HG03039 (cell line): ENCODE data around the gene CRYZL1.
"Not testable (repeated sequence)": the region's sequence is repeated elsewhere in the genome, so short reads cannot be mapped to it uniquely, and the experiment has no call there.

Source experiments
- ATAC-seq: cut with Tn5 transposase; IDR thresholded peaks from one replicate; pipeline ENCODE4 v1.9.1; 2021; ENCODE audit warnings: mild to moderate bottlenecking, moderate library complexity; ENCODE audit not compliant: unreplicated experiment

The CRYZL1 gene

DNA sequence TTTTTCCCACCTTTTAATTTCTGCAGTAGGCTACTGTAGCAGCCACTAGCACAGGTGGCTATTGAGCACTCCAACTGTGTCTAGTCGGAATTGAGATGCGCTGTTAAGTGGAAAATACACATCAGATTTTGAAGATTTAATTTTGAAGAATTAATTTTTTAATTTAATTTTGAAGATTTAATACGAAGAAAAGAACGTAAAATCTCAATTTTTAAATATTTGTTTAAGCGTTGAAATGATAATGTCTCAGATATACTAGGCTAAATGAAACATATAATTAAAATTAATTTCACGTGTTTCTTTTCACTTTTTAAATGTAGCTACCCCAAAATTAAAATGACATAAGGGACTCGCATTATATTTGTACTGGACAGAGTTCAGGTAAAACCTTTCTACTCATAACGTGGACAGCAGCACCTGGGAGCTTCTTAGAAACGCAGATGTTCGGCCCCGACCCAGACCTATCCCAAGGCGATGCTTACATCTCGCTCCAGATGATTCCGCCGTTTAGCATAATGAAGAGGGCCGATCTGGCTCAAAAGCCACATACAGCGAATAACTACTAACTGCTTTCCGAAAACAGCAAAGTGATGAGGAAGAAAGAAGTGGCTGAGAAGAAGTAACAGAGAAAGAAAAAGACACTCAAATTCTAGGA, 717 bp downstream of the CRYZL1 start:
- no peak for ATAC-seq

DNA sequence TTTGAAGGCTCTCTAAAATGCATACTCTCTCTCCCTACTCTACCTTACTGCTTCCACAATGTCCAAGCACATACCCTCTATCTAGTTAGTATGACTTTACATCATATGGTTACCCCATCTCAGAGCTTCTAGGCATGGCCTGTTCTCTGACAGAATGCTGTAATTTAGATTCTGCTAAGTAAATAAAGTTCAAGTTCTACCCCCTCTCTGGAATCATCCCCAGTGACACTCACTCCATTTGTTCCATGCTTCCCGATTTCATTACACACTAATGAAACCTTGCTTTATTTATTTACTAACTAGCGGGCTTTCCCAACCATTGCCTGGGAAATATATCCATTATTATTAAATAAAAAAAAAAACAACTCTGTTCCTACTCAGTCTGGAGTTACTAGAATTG, 7.3 kb downstream of the CRYZL1 start:
- ATAC-seq = no peak

DNA sequence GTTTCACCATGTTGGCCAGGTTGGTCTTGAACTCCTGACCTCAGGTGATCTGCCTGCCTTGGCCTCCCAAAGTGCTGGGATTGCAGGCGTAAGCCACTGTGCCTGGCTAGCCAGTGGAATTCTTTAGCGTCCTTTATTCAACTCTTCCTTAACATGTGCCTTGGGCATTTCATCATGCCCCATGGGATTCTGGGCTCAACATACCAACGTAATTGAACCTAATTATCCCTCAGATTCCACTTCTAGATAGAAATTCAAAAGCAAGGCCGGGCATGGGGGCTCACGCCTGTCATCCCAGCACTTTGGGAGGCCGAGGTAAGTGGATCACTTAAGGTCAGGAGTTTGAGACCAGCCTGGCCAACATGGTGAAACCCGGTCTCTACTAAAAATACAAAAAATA, 15.4 kb downstream of the CRYZL1 start:
- not testable (repeated sequence) for ATAC-seq

DNA sequence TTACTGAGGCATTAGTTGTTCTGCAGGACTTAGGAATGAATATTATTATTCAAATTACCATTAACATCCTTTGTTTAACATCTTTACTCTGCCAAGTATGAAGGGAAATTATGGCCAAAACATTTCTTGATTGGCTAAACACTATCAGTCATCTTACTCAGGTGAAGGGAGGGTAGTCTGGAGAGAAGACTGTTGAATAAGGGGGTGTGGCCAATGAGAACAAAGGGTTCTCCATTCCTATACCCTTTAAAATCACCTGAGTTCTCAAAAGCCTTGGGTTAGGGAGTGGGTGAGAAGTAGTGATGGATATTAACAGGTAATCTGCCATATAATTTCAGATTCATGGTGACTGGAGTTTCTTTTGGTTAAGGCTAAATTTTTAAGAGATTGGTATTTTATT, 19.3 kb downstream of the CRYZL1 start:
- ATAC-seq = no peak

DNA sequence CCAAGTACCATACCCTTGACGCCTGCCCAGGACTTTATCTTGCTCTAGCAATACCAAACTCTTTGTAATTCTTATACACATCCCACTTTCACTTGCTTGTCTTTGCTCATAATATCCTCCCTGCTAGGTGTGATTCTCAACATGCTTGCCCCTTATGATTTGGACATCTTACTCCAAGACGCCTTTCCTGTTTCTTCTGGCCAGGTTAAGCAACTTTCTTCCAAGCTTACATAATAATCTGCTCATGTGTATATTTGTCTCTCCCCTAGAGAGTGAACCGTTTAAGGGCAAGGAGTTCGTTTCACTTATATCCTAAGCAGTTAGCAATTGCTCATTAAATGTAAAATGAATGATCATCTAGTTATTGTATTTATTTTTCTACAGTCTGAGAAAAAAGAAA, 21.8 kb downstream of the CRYZL1 start:
- ATAC-seq = no peak

DNA sequence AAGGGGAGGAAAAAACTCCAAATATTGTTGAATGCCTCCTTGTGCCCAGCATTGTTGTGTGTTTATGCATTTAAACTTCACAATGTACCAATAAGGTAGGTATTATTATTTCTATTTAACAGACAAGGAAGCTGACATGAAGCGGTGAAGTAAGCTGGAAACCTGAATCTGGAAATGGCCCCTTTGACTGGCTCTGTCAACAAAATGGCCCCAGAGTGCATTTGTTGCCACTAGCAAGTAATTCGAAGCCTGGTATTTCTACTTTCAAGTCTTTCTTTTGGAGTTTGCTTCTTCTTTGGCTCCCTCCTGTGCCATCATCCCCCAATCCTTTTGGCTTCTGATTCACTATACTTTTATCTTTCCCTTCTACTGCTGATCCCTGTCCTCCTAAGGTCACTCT, 23.1 kb downstream of the CRYZL1 start:
- no peak for ATAC-seq

DNA sequence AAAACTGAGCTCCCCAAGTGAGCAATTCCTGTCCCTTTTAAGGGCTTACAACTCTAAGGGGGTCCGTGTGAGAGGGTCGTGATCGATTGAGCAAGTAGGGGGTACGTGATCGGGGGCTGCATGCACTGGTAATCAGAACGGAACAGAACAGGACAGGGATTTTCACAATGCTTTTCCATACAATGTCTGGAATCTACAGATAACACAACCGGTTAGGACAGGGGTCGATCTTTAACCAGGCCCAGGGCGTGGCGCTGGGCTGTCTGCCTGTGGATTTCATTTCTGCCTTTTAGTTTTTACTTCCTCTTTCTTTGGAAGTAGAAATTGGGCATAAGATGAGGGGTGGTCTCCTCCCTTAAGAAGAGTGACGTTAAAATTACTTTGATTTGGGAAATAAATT, 24.0 kb downstream of the CRYZL1 start:
- not testable (repeated sequence) for ATAC-seq

DNA sequence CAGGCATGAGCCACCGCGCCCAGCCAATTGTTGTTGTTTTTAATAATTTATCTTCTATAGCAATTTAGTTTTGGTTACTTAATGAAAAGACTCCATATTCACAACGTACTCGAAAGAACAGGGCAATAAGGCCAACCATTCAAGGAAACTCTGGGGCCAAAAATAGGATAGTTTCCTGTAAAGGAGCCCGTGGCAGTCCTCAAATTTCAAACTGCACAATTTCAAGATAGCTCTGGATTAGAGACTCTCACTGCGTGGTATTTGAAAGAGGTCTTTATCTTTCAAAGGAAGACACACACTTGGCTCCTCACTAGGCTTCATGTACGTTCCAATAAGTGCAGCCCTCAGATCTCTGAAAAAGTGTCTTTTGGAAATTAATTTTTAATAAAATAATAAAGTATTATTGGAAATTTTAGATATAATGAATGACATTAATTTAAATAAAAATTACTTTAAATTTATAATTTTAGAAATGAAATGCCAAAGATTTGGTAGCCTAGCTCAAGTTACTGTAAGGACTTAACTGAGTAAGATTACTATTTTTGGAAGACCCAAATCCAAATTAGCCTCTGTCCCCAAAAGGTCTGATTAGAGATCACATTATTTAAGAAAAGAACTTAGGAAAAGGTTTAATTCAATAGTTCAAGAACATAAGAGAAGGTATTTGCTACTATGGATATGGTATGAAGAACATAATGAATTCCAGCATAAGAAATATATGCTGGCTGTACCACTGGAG, 30.4 kb downstream of the CRYZL1 start:
- ATAC-seq = no peak

DNA sequence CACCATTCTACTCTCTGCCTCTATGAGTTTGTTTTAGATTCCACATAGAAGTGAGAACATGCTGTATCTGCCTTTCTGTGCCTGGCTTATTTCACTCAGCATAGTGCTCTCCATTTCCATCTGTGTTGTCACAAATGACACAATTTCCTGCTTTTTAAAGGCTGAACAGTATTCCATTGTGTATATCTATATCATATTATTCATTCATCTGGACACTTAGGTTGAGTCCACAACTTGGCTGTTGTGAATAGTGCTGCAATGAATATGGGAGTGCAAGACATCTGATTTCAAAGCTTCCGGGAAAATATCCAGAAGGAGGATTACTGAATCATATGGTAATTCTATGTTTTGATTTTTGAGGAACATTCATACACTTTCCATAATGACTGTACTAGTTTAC, 33.0 kb downstream of the CRYZL1 start:
- ATAC-seq = no peak

DNA sequence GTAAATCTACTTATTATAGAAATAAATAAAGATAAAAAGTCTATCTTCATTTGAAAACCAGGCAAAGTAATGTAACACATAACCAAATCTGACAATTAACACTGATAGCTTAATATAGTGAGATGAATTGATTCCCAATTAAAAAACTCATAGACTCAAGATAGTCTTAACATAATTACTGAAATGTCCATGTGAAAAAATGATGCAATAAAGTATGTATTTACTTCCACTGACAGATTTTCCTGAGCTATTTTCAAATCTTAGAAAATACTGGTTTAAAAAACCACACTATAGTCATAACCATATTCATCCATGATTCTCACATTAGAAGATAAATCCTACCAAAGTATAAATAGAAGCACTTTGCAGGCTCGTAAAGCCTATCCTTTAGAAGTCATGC, 43.5 kb downstream of the CRYZL1 start:
- no peak for ATAC-seq

DNA sequence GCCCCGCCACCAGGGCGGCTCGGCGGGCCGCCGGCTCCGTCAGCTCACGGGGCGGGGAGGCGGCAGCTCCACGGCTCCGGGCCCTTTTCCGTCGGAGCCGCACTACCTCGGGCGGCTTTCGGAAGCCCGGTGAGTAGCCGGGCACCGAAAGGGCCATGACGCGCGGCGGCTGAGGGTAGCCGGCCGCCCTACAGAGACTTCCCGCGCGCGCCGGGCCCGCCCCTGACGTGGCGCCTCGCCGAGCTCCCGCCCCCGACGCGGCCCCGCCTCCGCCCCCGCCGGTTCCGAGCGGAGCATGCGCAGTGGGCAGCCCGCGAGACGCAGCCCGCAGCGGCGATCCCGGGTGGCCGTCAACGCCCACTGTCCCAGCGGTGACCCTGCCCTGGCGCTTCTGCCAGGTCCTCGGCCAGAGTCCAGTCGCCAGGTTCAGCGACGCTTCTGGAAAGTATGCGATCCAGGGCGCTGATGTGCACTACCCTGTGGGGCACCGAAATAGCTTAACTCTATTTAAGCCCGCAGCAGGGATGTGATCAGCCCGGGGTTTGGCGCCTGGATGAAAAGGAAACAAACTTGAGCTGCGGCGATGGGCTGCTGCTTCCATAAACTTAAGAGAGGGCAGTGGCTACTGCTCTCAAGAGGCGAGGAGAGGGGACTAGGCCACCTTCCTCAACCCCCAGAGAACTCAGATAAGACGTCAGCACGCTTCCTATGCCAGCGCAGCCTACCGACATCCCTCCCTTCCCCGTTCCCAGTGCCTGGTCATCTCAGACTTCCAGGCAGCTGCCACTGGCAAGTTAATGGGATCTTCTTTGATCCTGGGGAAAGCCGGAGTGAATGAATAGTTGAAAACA, 52.8 kb downstream of the CRYZL1 start, which contains the start of gene DONSON:
Gene DONSON (minus strand): TSS at position 200 of the 851 bp plus-strand sequence. CDS start 43 bp downstream, at position 157.
- peak; percentile 87 for ATAC-seq

DNA sequence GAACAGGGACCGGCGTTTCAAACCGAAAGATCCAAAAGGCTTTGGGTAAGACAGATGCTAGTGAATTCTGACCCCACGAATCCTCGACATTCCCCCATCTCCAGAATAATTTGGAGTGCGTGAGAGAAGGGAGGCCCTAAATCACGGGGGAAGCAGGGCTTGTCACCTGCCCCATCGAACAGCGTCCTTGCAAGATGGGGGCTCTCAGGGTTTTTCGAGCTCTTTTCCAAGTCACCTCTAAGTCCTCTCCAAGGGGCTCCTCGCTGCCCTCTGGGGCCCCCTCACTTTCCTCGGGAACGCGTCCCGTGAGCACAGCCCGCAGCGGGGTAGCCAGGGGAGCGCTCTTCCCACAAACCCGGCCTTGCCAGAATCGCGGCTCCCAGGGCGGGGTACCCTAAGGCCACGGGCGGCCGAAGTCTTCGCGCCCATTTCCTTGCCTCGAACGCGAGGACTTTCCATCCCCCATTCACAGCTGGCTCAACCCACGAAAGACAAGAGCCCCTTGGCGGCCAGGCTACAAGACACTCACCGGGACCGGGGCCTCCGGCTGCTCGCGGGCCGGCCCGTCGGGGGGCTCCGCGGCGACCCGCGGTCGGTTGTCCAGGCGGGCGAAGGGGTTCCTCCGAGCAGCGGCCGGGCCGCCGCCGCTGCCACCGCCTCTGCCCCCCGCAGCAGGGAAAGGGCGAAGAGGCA, 53.6 kb downstream of the CRYZL1 start:
- ATAC-seq = peak; percentile 34

DNA sequence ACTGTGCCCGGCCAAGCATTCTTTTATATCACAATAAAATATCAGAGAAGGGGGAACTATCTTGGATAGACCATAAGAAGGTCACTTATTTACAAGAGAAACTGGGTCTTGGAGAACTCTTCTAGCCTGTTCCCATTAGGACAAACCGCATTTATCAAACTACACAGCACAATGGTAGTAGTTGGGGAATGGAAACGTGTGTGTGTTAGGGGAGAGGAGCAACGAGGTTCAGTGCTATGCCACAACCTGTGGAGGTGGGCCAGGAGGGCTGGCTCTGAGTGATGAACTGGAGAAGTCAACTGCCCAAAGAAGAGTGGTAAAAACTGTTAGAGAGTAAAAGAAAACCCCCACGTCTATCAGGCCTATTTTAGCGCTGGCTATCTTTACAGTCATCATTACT, 54.6 kb downstream of the CRYZL1 start:
- ATAC-seq = no peak

DNA sequence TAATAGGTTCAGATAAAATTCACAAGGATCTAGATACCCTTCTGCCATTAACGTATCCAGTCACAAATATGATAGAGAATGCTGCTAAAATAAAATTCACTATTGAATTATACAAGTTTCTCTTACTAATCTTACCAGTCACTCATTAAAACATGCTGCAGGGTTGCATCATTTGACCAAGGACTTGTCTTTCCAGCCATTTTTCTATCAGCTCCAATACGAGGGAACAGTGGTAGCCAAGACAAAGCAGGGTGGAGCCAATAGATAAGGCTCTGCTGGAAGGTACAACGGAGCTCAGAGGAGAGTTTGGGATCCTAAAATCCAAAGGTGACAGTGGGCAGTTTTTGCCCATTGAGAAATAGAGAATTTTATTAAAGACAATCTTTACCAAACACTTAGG, 57.1 kb downstream of the CRYZL1 start:
- no peak for ATAC-seq

DNA sequence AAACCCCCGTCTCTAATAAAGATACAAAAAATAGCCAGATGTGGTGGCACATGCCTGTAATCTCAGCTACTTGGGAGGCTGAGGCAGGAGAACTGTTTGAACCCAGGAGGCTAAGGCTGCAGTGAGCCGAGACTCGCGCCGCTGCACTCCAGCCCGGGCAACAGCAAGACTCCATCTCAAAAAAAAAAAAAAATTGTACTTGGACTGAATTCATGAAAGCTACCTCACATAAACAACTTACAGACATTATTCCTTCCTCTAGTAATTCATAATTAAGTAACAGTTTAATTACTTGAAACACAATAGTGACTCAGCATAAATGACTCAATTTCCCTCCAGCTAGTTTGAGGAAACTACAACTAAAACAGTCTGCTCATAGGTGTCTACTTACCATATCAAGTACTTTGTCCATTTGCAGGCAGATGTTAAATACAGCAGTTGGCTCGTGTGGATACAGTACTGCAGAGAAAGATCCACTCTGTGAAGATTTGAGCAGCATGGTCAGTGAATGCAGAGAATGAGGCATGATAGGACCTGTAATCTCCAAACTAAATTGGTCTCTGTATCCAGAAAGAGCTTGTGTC, 62.5 kb downstream of the CRYZL1 start:
- no peak for ATAC-seq

DNA sequence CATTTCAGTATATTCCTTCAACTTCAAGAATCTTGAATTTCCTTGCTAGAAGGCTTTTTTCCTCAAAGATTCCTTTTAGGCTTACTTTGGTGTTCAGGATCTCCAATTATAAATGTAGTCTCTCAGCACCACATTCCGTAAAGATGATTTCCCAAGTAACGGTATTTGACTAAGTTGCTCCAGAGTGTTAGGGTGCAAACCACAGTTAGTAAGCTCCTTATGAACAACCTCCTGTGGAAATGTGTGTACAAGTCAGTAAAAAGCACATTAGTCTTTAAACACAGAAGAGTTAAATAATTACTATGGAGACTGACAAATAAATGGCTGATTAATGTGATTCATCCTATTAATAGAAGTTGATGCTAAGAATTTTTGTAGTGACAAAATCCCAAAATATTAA, 63.3 kb downstream of the CRYZL1 start:
- ATAC-seq = no peak

DNA sequence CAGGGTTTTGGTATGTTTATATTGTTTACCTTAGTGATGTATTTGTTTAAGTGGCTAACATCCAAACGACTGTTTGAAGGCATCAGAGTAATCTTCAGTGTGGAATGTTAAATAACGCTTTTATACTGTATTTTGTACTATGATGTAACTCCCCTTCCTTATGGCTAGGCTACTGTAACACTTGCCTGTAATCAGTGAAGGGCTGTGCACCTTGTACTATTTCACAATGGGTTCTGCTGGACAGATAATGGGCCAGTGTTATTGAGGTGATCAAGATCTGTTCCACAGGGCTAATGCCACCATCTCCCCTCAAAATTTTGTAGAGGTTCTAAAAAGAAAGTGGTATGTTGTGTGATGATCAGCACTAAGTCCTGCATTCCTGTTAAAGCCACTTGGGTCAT, 64.8 kb downstream of the CRYZL1 start:
- not testable (repeated sequence) for ATAC-seq

DNA sequence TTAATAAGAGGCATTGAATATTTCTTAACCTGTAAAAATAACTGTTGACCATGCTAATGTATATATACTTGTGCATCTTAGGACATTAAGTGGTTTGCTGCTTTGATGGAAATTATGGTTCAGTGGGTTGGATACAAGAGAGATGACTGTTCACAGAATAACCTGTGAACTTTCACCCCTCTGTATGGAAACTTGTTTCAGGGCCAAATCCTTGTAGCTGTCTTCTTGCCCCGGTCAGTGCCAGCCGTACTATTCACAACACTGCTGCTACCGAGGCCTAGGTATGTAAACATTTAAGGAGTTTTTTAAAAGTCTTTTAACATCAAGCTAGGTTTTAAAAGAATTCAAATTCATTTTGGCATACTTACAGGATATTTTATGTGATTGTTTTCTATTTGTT, 69.2 kb downstream of the CRYZL1 start:
- ATAC-seq = no peak

DNA sequence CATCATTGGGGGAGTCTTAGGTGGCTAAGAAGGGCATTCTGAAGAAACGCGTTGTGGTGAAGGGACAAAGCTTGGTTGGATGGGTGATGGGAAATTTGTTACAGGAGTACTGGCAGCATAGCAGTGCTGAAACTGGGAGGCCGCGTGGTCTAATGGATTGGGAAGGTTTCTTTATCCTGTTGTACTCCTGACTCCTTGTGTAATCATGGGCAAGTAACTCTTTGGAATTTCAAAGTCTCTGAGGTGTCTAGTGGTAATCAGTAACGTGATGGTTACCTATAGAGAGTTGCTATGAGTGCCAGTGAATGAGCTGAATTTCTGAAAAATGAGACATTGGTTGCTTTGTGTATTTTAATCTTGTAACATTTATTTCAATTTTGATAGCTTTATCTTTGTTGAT, 71.5 kb downstream of the CRYZL1 start:
- ATAC-seq = no peak

DNA sequence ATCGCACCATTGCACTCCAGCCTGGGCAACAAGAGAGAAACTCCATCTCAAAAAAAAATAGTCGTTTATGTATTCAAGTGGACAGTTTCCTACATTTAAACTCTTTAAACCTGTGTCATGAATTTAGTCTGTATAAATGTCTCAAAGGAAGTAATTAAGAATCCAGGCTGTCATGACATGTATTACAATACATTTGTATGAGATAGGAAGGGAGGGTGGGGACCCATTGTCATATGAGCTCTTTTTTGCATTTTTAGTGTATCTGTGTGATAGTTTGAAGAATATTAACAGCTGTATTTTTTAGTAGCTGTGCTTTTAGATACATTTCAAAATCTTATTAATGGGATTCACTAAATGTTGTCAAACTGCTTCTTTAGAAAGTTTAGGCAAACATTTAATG, 73.1 kb downstream of the CRYZL1 start:
- no peak for ATAC-seq

DNA sequence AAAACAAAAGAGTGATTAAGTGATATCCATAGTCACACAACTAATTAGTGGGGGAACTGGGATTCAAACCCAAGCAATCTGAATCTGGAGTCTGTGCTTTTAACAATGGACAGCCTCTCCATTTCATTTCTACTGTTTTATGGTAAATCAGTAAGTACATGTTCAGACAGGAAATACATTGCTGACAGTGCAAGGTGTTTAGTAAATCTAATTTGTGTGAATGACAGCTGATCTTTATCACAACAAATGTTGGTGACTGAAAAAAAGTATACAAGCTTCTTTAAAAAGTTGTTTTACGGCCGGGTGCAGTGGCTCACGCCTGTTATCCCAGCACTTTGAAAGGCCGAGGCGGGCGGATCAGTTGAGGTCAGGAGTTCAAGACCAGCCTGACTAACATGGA, 73.6 kb downstream of the CRYZL1 start:
- no peak for ATAC-seq
